K562 (cell line): ENCODE results near the gene SRC. TPM values are rescaled to one million over a fixed set of nuclear protein-coding genes. Genes with fewer than 3 reads are reported as not detected.

Experiments used
- ATAC-seq: fragments of 200-7000 bp; cut with Tn5 transposase; 3 replicates; pipeline ENCODE4 v1.9.1; 2020; ENCODE audit warnings: moderate library complexity
- BruUV-seq: library from RNA; stranded (reverse); fragments of 400-500 nt; replicated peaks from 2 replicates; lab custom pipeline; 2021; lab: Mats Ljungman, UMichigan
- CTCF ChIA-PET: fragments of 300-600 bp; formaldehyde crosslinking; extraction: SDS; loops from one replicate; lab custom pipeline; 2021; ENCODE audit warnings: low intra/inter-chr PET ratio; lab: Yijun Ruan, JAX
- POLR2A ChIA-PET: fragments of 300-600, 350-650 bp; sonication (Branson Sonifier 250); formaldehyde crosslinking; extraction: SDS; loops from one replicate; lab custom pipeline; 2021; ENCODE audit warnings: antibody characterized with exemption, inconsistent platforms; lab: Yijun Ruan, JAX
- DNase-seq, 4 experiments: peaks; one replicate each; pipeline versions ENCODE4 v3.0.0 to v3.0.0-alpha.2; 2011 to 2018; ENCODE audit warnings: low spot score in 3 of 4, mixed read lengths in 3 of 4; ENCODE audit errors: extremely low read depth in 1 of 4
- FAIRE-seq: peaks from 2 replicates; lab custom pipeline; 2011; peaks lifted over from hg19 to GRCh38; lab: Jason Lieb, UNC
- H2AFZ ChIP-seq: 2 replicates; pipeline ENCODE4 v1.6.0; 2011; ENCODE audit warnings: low read depth, low read length, control low read depth, inconsistent platforms
- H3K27ac ChIP-seq: fragments of 200-600 bp; 3 replicates; pipeline ENCODE4 v1.8.0; 2011; ENCODE audit warnings: low read depth, mild to moderate bottlenecking, control low read depth, inconsistent platforms, low read length, moderate library complexity, mixed read lengths; ENCODE audit errors: extremely low read depth
- H3K27me3 ChIP-seq, 2 experiments: fragments of 300-600 bp in 1 of 2; 2 replicates in 1 of 2; 3 replicates in 1 of 2; pipeline versions ENCODE4 v1.6.0 to v1.8.0; 2011; ENCODE audit warnings: inconsistent platforms in 2 of 2, low read length in 2 of 2, mild to moderate bottlenecking in 1 of 2, mixed read lengths in 1 of 2, moderate library complexity in 1 of 2; ENCODE audit not compliant: control insufficient read depth in 2 of 2, insufficient read depth in 2 of 2
- H3K36me3 ChIP-seq: fragments of 300-600 bp; 3 replicates; pipeline ENCODE4 v1.8.0; 2011; ENCODE audit warnings: mild to moderate bottlenecking, low read length, inconsistent platforms; ENCODE audit not compliant: control insufficient read depth, insufficient read depth
- H3K4me1 ChIP-seq, 2 experiments: fragments of 200-600 bp in 1 of 2; replicated peaks in 1 of 2; 2 replicates in 1 of 2; 3 replicates in 1 of 2; pipeline versions ENCODE4 v1.5.1 to v1.8.0; 2011; ENCODE audit warnings: inconsistent platforms in 2 of 2, low read length in 2 of 2, mild to moderate bottlenecking in 1 of 2, mixed read lengths in 1 of 2, moderate library complexity in 1 of 2; ENCODE audit not compliant: control insufficient read depth in 2 of 2, insufficient read depth in 2 of 2
- H3K4me2 ChIP-seq: 2 replicates; pipeline ENCODE4 v1.6.1; 2011; ENCODE audit warnings: low read length, control low read depth, inconsistent platforms, mixed read lengths; ENCODE audit not compliant: insufficient read depth
- H3K4me3 ChIP-seq: fragments of 200-600 bp; sonication (generic), shearing (Covaris generic); 2 replicates; pipeline ENCODE4 v1.5.1; 2016; ENCODE audit warnings: control low read depth, inconsistent platforms
- H3K79me2 ChIP-seq: fragments of 200-600 bp; 3 replicates; pipeline ENCODE4 v1.8.0; 2011; ENCODE audit warnings: low read length, inconsistent platforms; ENCODE audit not compliant: control insufficient read depth, insufficient read depth
- H3K9ac ChIP-seq, 2 experiments: 2 replicates each; pipeline versions ENCODE4 v1.6.0 to v1.6.1; 2011; ENCODE audit warnings: low read depth in 2 of 2, low read length in 2 of 2, control low read depth in 1 of 2, inconsistent platforms in 1 of 2, mild to moderate bottlenecking in 1 of 2, mixed read lengths in 1 of 2; ENCODE audit not compliant: insufficient read depth in 1 of 2
- H3K9me1 ChIP-seq: one replicate; pipeline ENCODE4 v1.6.0; 2011; ENCODE audit warnings: inconsistent platforms, mild to moderate bottlenecking, low read length, moderate library complexity; ENCODE audit not compliant: control insufficient read depth, insufficient read depth
- H3K9me3 ChIP-seq: replicated peaks from 2 replicates; pipeline ENCODE4 v1.5.1; 2011; ENCODE audit warnings: low read depth, low read length, inconsistent platforms; ENCODE audit not compliant: control insufficient read depth, insufficient read depth
- H4K20me1 ChIP-seq: replicated peaks from 2 replicates; pipeline ENCODE4 v1.6.1; 2011; ENCODE audit warnings: low read length, inconsistent platforms, mixed read lengths; ENCODE audit not compliant: control insufficient read depth, insufficient read depth
- ARHGAP35 ChIP-seq: fragments of 450-650 bp; IDR thresholded peaks from 2 replicates; pipeline ENCODE4 v1.6.1; 2018; ENCODE audit not compliant: partially characterized antibody
- ARID2 ChIP-seq: fragments of 450-650 bp; IDR thresholded peaks from 2 replicates; pipeline ENCODE4 v1.6.1; 2017; ENCODE audit warnings: antibody characterized with exemption, mild to moderate bottlenecking
- BCOR ChIP-seq: fragments of 450-650 bp; IDR thresholded peaks from 2 replicates; pipeline ENCODE4 v1.6.1; 2016
- TRIM24 ChIP-seq, 2 experiments: fragments of 450-650 bp; IDR thresholded peaks; 2 replicates each; pipeline ENCODE4 v1.6.1; 2016
- TRIM28 ChIP-seq: fragments of 450-650 bp; IDR thresholded peaks from 2 replicates; pipeline ENCODE4 v1.6.1; 2017
- ZKSCAN1 ChIP-seq: fragments of 150-350 bp; IDR thresholded peaks from 2 replicates; pipeline ENCODE4 v1.6.1; 2016; ENCODE audit warnings: low read depth, low read length
- ZNF134 ChIP-seq: fragments of 250-450 bp; sonication (Bioruptor Pico); conservative IDR thresholded peaks from 2 replicates; pipeline ENCODE4 v1.4.0; 2020
- ZNF316 ChIP-seq: fragments of 450-650 bp; IDR thresholded peaks from 2 replicates; pipeline ENCODE4 v1.6.1; 2016
- WGBS: fragments of 100-300 bp; shearing (Covaris generic); methylation state at CpG from one replicate; pipeline ENCODE4 v1.1.6; 2016; ENCODE audit warnings: low coverage, mixed read lengths; ENCODE audit not compliant: insufficient coverage; ENCODE audit errors: missing lambda C conversion rate; 5-methylcytosine and 5-hydroxymethylcytosine counted together
- in situ Hi-C: fragments of 300-500 bp; cut with MboI; formaldehyde crosslinking; loops from 4 replicates; pipeline ENCODE4 v1.15.0; 2018; ENCODE audit warnings: inconsistent platforms, mixed read lengths
- intact Hi-C: fragments of 100-400 bp; cut with micrococcal nuclease; formaldehyde crosslinking; loops from 2 replicates; pipeline ENCODE4 v1.14.2; 2022
- polyA plus RNA-seq, 8 experiments: library from polyadenylated mRNA; depleted of rRNA in 4 of 8; stranded (reverse) in 5 of 8; unstranded in 3 of 8; fragments of >200 nt; fragmentation: Nextera tagmentation in 2 of 8; fragmentation: Illumina TruSeq in 1 of 8; extraction: Ambion mirVana in 2 of 8; extraction: Trizol in 1 of 8; gene quantifications; 2 replicates each; pipeline versions ENCODE4 v1.2.1 to v1.2.3, GENCODE V29; 2011 to 2014; ENCODE audit warnings: inconsistent platforms in 1 of 8, missing spikeins in 1 of 8
- total RNA-seq, 7 experiments: library from RNA; depleted of rRNA in 6 of 7; stranded (reverse); fragments of >200 nt in 6 of 7; fragmentation: Illumina TruSeq in 2 of 7; extraction: Trizol in 2 of 7; gene quantifications; 2 replicates each; pipeline versions ENCODE4 v1.2.1 to v1.2.3, GENCODE V29; 2011 to 2021; ENCODE audit warnings: low replicate concordance in 1 of 7
- TF ChIP-seq, protein P1 (sequence below): fragments of 250-450 bp; sonication (Bioruptor Pico); IDR thresholded peaks from 2 replicates; pipeline ENCODE4 v1.5.1; 2021; ENCODE audit warnings: mild to moderate bottlenecking
- TF ChIP-seq, protein P2 (sequence below): fragments of 450-650 bp; IDR thresholded peaks from 2 replicates; pipeline ENCODE4 v1.6.1; 2016; ENCODE audit warnings: missing biosample characterization, missing genetic modification characterization
- TF ChIP-seq, protein P3 (sequence below): sonication (generic); formaldehyde crosslinking; IDR thresholded peaks from 2 replicates; pipeline ENCODE4 v1.8.1; 2023; ENCODE audit warnings: missing genetic modification reagents, mild to moderate bottlenecking, borderline replicate concordance
- TF ChIP-seq, protein P4 (sequence below), 3 experiments: fragments of 200-800 bp in 1 of 3; fragments of 250-450 bp in 1 of 3; fragments of 450-650 bp in 1 of 3; sonication (Bioruptor Pico) in 1 of 3; sonication (Bioruptor generic) in 1 of 3; formaldehyde crosslinking in 1 of 3; IDR thresholded peaks; 2 replicates each; pipeline versions ENCODE4 v1.6.1 to v1.8.0; 2016 to 2022; ENCODE audit warnings: mild to moderate bottlenecking in 2 of 3, missing genetic modification characterization in 2 of 3, missing compliant biosample characterization in 1 of 3, moderate library complexity in 1 of 3

SRC gene
- total and polyA plus RNA-seq, 9 of the 15 experiments (the other 6 are each of a cell fraction or from before 2014, with no cell fraction given) = 0.06 to 8.5 (median 3.1) TPM

DNA sequence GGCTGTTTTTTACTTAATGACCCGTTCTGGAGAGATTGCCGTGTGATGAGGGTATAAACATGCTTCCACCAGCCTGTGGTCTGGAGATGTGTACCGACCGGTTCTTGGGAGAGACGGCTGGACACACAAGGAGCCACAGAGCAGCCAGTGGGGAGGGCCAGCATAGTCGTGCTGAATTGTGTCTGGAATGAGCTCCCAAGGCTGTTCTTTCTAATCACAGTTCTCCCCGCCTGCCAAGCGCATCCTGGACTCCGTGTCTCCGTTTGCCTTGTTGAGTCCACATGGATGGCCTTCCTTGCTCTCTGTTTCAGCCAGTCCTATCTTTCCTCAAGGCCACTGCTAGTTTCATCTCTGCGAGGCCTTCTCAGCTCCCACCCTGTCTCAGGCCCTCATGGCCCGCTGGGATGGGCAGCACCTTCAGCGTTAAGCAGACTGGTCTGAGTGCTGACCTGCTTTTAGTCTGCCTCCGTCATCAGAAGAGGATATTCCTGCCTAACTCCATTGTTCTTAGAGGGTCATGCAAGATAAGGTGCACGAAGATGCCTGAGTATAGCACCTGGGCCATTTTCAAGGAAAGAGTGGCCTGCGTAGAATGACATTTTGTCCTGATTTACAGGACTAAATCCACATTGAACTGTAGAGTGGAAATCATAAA is 35.9 kb upstream of the SRC start:
- H3K9ac ChIP-seq = no peak overlapping the region; a peak in 1 of 4 replicates
- no peak overlapping the region for H3K27ac ChIP-seq
- in situ Hi-C loops (no loop called here), intact Hi-C loops (no loop called here)
- no peaks in the 10 kb centered on the region for H3K9me1 ChIP-seq
- H3K9me3 ChIP-seq = no peaks in the 10 kb centered on the region
- CTCF ChIA-PET = no interaction called here
- H3K27me3 ChIP-seq = no peaks in the 10 kb centered on the region
- peaks cover 22 to 26% of the 10 kb centered on the region in 2 experiments for H3K4me1 ChIP-seq
- no peak for FAIRE-seq
- POLR2A ChIA-PET = interaction anchor here (0.6 kb wide), 1 partner anchor 17 kb away, joined by 4 read pairs; no protein-coding TSS in a partner anchor
- H2AFZ ChIP-seq = no peak overlapping the region
- WGBS = 81% methylated on average over 11 of the region's 16 CpGs
- peaks cover 59% of the 10 kb centered on the region; the same call in 2 of the 3 replicates for H3K36me3 ChIP-seq
- no peak for DNase-seq
- no peak overlapping the region for H3K4me2 ChIP-seq
- no peak for ATAC-seq
- peaks cover 3% of the 10 kb centered on the region; the same call in 1 of the 2 replicates for H4K20me1 ChIP-seq
- no TSS peak for BruUV-seq
- H3K4me3 ChIP-seq = no peak overlapping the region
- no peaks in the 10 kb centered on the region; the same call in 2 of the 3 replicates for H3K79me2 ChIP-seq
- no peak for TF ChIP-seq TRIM24 (IDR thresholded peaks at IDR 0.05)
- TF ChIP-seq ARHGAP35 = no peak
- TF ChIP-seq, protein P1, sequence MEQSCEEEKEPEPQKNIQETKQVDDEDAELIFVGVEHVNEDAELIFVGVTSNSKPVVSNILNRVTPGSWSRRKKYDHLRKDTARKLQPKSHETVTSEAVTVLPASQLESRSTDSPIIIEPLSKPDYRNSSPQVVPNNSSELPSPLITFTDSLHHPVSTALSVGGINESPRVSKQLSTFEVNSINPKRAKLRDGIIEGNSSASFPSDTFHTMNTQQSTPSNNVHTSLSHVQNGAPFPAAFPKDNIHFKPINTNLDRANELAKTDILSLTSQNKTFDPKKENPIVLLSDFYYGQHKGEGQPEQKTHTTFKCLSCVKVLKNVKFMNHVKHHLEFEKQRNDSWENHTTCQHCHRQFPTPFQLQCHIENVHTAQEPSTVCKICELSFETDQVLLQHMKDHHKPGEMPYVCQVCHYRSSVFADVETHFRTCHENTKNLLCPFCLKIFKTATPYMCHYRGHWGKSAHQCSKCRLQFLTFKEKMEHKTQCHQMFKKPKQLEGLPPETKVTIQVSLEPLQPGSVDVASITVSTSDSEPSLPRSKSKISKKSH (CRISPR knock-in tag) = no peak
- TF ChIP-seq, protein P2, sequence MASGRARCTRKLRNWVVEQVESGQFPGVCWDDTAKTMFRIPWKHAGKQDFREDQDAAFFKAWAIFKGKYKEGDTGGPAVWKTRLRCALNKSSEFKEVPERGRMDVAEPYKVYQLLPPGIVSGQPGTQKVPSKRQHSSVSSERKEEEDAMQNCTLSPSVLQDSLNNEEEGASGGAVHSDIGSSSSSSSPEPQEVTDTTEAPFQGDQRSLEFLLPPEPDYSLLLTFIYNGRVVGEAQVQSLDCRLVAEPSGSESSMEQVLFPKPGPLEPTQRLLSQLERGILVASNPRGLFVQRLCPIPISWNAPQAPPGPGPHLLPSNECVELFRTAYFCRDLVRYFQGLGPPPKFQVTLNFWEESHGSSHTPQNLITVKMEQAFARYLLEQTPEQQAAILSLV (tag) = no peak
- TF ChIP-seq ARID2 = no peak
- TF ChIP-seq, protein P3, sequence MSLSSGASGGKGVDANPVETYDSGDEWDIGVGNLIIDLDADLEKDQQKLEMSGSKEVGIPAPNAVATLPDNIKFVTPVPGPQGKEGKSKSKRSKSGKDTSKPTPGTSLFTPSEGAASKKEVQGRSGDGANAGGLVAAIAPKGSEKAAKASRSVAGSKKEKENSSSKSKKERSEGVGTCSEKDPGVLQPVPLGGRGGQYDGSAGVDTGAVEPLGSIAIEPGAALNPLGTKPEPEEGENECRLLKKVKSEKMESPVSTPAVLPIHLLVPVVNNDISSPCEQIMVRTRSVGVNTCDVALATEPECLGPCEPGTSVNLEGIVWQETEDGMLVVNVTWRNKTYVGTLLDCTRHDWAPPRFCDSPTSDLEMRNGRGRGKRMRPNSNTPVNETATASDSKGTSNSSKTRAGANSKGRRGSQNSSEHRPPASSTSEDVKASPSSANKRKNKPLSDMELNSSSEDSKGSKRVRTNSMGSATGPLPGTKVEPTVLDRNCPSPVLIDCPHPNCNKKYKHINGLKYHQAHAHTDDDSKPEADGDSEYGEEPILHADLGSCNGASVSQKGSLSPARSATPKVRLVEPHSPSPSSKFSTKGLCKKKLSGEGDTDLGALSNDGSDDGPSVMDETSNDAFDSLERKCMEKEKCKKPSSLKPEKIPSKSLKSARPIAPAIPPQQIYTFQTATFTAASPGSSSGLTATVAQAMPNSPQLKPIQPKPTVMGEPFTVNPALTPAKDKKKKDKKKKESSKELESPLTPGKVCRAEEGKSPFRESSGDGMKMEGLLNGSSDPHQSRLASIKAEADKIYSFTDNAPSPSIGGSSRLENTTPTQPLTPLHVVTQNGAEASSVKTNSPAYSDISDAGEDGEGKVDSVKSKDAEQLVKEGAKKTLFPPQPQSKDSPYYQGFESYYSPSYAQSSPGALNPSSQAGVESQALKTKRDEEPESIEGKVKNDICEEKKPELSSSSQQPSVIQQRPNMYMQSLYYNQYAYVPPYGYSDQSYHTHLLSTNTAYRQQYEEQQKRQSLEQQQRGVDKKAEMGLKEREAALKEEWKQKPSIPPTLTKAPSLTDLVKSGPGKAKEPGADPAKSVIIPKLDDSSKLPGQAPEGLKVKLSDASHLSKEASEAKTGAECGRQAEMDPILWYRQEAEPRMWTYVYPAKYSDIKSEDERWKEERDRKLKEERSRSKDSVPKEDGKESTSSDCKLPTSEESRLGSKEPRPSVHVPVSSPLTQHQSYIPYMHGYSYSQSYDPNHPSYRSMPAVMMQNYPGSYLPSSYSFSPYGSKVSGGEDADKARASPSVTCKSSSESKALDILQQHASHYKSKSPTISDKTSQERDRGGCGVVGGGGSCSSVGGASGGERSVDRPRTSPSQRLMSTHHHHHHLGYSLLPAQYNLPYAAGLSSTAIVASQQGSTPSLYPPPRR (CRISPR knock-in tag) = no peak
- TF ChIP-seq, protein P4, sequence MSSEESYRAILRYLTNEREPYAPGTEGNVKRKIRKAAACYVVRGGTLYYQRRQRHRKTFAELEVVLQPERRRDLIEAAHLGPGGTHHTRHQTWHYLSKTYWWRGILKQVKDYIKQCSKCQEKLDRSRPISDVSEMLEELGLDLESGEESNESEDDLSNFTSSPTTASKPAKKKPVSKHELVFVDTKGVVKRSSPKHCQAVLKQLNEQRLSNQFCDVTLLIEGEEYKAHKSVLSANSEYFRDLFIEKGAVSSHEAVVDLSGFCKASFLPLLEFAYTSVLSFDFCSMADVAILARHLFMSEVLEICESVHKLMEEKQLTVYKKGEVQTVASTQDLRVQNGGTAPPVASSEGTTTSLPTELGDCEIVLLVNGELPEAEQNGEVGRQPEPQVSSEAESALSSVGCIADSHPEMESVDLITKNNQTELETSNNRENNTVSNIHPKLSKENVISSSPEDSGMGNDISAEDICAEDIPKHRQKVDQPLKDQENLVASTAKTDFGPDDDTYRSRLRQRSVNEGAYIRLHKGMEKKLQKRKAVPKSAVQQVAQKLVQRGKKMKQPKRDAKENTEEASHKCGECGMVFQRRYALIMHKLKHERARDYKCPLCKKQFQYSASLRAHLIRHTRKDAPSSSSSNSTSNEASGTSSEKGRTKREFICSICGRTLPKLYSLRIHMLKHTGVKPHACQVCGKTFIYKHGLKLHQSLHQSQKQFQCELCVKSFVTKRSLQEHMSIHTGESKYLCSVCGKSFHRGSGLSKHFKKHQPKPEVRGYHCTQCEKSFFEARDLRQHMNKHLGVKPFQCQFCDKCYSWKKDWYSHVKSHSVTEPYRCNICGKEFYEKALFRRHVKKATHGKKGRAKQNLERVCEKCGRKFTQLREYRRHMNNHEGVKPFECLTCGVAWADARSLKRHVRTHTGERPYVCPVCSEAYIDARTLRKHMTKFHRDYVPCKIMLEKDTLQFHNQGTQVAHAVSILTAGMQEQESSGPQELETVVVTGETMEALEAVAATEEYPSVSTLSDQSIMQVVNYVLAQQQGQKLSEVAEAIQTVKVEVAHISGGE (CRISPR knock-in tag; IDR thresholded peaks at IDR 0.05) = no peak
- TF ChIP-seq ZNF134 = no peak
- TF ChIP-seq ZNF316 = no peak
- TF ChIP-seq BCOR = no peak
- no peak for TF ChIP-seq ZKSCAN1
- TF ChIP-seq TRIM28 = no peak
